Neural progenitor cell (in vitro differentiated cells): ENCODE data around the gene BEAN1. TPM values are rescaled to one million over a fixed set of nuclear protein-coding genes. Genes with fewer than 3 reads are reported as not detected.

ENCODE experiments used
- DNase-seq: peaks from one replicate; pipeline ENCODE4 v3.0.0-alpha.2; 2016; ENCODE audit warnings: low spot score
- H2AFZ ChIP-seq: fragments of 200-600 bp; sonication (generic); replicated peaks from 2 replicates; pipeline ENCODE4 v1.6.1; 2016; ENCODE audit warnings: antibody characterized with exemption
- H3F3A ChIP-seq: fragments of 200-600 bp; sonication (generic); 2 replicates; pipeline ENCODE4 v1.6.1; 2016; ENCODE audit warnings: antibody characterized with exemption, low read depth
- H3K27ac ChIP-seq: fragments of 200-600 bp; sonication (generic); 2 replicates; pipeline ENCODE4 v1.5.1; 2016; ENCODE audit warnings: mild to moderate bottlenecking
- H3K27me3 ChIP-seq: fragments of 200-600 bp; sonication (generic); 2 replicates; pipeline ENCODE4 v1.6.1; 2016; ENCODE audit warnings: mild to moderate bottlenecking, moderate library complexity
- H3K36me3 ChIP-seq: fragments of 200-600 bp; sonication (generic); 2 replicates; pipeline ENCODE4 v1.5.1; 2016
- H3K4me1 ChIP-seq: fragments of 200-600 bp; sonication (generic); 2 replicates; pipeline ENCODE4 v1.6.1; 2016; ENCODE audit warnings: mixed run types
- H3K4me2 ChIP-seq: fragments of 200-600 bp; sonication (generic); 2 replicates; pipeline ENCODE4 v1.6.1; 2016
- H3K4me3 ChIP-seq: fragments of 200-600 bp; sonication (generic); 2 replicates; pipeline ENCODE4 v1.5.1; 2016
- H3K79me2 ChIP-seq: fragments of 200-600 bp; sonication (generic); 2 replicates; pipeline ENCODE4 v1.6.1; 2016; ENCODE audit warnings: low read depth
- H3K9ac ChIP-seq: fragments of 200-600 bp; sonication (generic); 2 replicates; pipeline ENCODE4 v1.6.1; 2016
- H3K9me3 ChIP-seq: fragments of 200-600 bp; sonication (generic); 2 replicates; pipeline ENCODE4 v1.5.1; 2016; ENCODE audit warnings: low read depth
- H4K20me1 ChIP-seq: fragments of 200-600 bp; sonication (generic); 2 replicates; pipeline ENCODE4 v1.6.1; 2016; ENCODE audit warnings: low read depth
- H3K27ac Mint-ChIP-seq: 3 replicates; pipeline ENCODE4 v1.8.0; 2021; ENCODE audit warnings: mixed read lengths
- H3K27me3 Mint-ChIP-seq: 2 replicates; pipeline ENCODE4 v1.8.0; 2022; ENCODE audit warnings: low read depth, mild to moderate bottlenecking, inconsistent platforms, moderate library complexity, mixed read lengths; ENCODE audit not compliant: insufficient read depth
- H3K36me3 Mint-ChIP-seq: 3 replicates; pipeline ENCODE4 v1.8.0; 2021; ENCODE audit warnings: mixed read lengths
- H3K4me1 Mint-ChIP-seq: 3 replicates; pipeline ENCODE4 v1.8.0; 2021; ENCODE audit warnings: mixed read lengths
- H3K4me3 Mint-ChIP-seq: 3 replicates; pipeline ENCODE4 v1.8.0; 2021; ENCODE audit warnings: mild to moderate bottlenecking, moderate library complexity, mixed read lengths
- H3K9me3 Mint-ChIP-seq: 3 replicates; pipeline ENCODE4 v1.8.0; 2020; ENCODE audit warnings: mixed read lengths
- EZH2 ChIP-seq: fragments of 200-600 bp; sonication (generic); IDR thresholded peaks from 2 replicates; pipeline ENCODE4 v1.6.1; 2017; ENCODE audit warnings: antibody characterized with exemption, mild to moderate bottlenecking, moderate library complexity
- EZH2phosphoT487 ChIP-seq: fragments of 200-600 bp; sonication (generic); IDR thresholded peaks from 2 replicates; pipeline ENCODE4 v1.6.1; 2017; ENCODE audit warnings: antibody characterized with exemption
- total RNA-seq: library from RNA; depleted of rRNA; stranded (reverse); fragments of >200 nt; gene quantifications from 2 replicates; pipeline ENCODE4 v1.2.3, GENCODE V29; 2015; ENCODE audit warnings: low replicate concordance
- TF ChIP-seq, protein P1 (sequence below): fragments of 200-600 bp; sonication (generic); IDR thresholded peaks from 2 replicates; pipeline ENCODE4 v1.5.1; 2017; ENCODE audit warnings: antibody characterized with exemption, mild to moderate bottlenecking

Gene BEAN1
- total RNA-seq, 1 donor from 2014 or later, result 0.32 TPM

- Histone ChIP-seq H3K4me3 (no peak overlapping the region), H3K27me3 (no peaks in the 10 kb centered on the region), H3F3A (no peaks in the 10 kb centered on the region), H3K4me2 (no peak overlapping the region), H3K9me3 (no peaks in the 10 kb centered on the region), H3K9ac (no peak overlapping the region), H3K27ac (no peak overlapping the region), H3K79me2 (no peaks in the 10 kb centered on the region), H4K20me1 (no peaks in the 10 kb centered on the region), H3K4me1 (no peaks in the 10 kb centered on the region), H3K36me3 (no peaks in the 10 kb centered on the region), H2AFZ (no peak overlapping the region)
- TF ChIP-seq, protein P1, sequence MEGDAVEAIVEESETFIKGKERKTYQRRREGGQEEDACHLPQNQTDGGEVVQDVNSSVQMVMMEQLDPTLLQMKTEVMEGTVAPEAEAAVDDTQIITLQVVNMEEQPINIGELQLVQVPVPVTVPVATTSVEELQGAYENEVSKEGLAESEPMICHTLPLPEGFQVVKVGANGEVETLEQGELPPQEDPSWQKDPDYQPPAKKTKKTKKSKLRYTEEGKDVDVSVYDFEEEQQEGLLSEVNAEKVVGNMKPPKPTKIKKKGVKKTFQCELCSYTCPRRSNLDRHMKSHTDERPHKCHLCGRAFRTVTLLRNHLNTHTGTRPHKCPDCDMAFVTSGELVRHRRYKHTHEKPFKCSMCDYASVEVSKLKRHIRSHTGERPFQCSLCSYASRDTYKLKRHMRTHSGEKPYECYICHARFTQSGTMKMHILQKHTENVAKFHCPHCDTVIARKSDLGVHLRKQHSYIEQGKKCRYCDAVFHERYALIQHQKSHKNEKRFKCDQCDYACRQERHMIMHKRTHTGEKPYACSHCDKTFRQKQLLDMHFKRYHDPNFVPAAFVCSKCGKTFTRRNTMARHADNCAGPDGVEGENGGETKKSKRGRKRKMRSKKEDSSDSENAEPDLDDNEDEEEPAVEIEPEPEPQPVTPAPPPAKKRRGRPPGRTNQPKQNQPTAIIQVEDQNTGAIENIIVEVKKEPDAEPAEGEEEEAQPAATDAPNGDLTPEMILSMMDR, result no peak
- no peak for TF ChIP-seq EZH2
- TF ChIP-seq EZH2phosphoT487, result no peak
- Mint-ChIP-seq H3K4me3 (no peak overlapping the region), H3K36me3 (peaks cover 7% of the 10 kb centered on the region), H3K27ac (no peak overlapping the region), H3K4me1 (peaks cover 4% of the 10 kb centered on the region), H3K27me3 (no peaks in the 10 kb centered on the region), H3K9me3 (no peaks in the 10 kb centered on the region)
- no peak for DNase-seq
Observed at GRCh38 chr16:66524601-66525164, 97.6 kb downstream of the BEAN1 start.

- no peaks in the 10 kb centered on the region for H3F3A ChIP-seq
- H3K27ac ChIP-seq, result no peak overlapping the region
- H3K9me3 ChIP-seq, result no peaks in the 10 kb centered on the region
- no peak for DNase-seq
- Mint-ChIP-seq H3K4me1 (peaks cover 4% of the 10 kb centered on the region), H3K9me3 (no peaks in the 10 kb centered on the region), H3K27me3 (no peaks in the 10 kb centered on the region), H3K27ac (no peak overlapping the region), H3K4me3 (no peak overlapping the region), H3K36me3 (peaks cover 7% of the 10 kb centered on the region)
- H3K4me2 ChIP-seq, result no peak overlapping the region
- H3K9ac ChIP-seq, result no peak overlapping the region
- H3K4me3 ChIP-seq, result no peak overlapping the region
- no peaks in the 10 kb centered on the region for H3K27me3 ChIP-seq
- no peaks in the 10 kb centered on the region for H3K4me1 ChIP-seq
- H4K20me1 ChIP-seq, result no peaks in the 10 kb centered on the region
- H3K79me2 ChIP-seq, result no peaks in the 10 kb centered on the region
- H2AFZ ChIP-seq, result no peak overlapping the region
- no peaks in the 10 kb centered on the region for H3K36me3 ChIP-seq
- TF ChIP-seq, protein P1, result no peak
- TF ChIP-seq EZH2 (no peak), EZH2phosphoT487 (no peak)
Observed at GRCh38 chr16:66525396-66526180, 98.5 kb downstream of the BEAN1 start.

DNA sequence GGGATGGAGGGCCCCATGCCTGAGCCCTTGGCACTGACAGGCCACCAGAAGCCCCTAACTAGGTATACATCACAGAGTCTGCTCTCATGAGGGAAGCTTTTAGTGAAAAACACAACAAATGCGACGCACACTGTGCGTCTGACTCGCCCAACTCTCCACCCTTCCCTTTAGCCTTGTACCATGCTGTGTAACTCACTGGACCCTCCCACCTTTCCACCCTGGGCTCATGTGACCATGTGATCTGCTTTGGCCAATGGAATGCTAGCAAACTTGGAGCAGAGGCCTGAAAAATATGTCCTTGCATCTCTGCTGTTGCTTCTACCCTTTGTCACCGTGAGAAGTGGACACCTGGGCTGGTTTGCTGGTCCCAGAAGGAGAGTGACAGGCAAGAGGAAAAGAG, 101.2 kb downstream of the BEAN1 start:
- H3K4me1 Mint-ChIP-seq, result no peaks in the 10 kb centered on the region
- Histone ChIP-seq H3F3A (no peaks in the 10 kb centered on the region), H3K9me3 (no peaks in the 10 kb centered on the region), H3K27ac (no peak overlapping the region), H3K4me2 (no peak overlapping the region), H3K4me1 (no peaks in the 10 kb centered on the region), H4K20me1 (no peaks in the 10 kb centered on the region), H3K4me3 (no peak overlapping the region), H3K36me3 (no peaks in the 10 kb centered on the region), H3K79me2 (no peaks in the 10 kb centered on the region), H3K9ac (no peak overlapping the region), H3K27me3 (no peaks in the 10 kb centered on the region), H2AFZ (no peak overlapping the region)
- no peaks in the 10 kb centered on the region for H3K9me3 Mint-ChIP-seq
- H3K4me3 Mint-ChIP-seq, result no peak overlapping the region
- no peaks in the 10 kb centered on the region for H3K27me3 Mint-ChIP-seq
- no peak for DNase-seq
- TF ChIP-seq EZH2, result no peak
- TF ChIP-seq EZH2phosphoT487, result no peak
- TF ChIP-seq, protein P1, result no peak
- peaks cover 7% of the 10 kb centered on the region for H3K36me3 Mint-ChIP-seq
- no peak overlapping the region for H3K27ac Mint-ChIP-seq
